Mesodermal cell (in vitro differentiated cells): ENCODE results near the gene ECM1.

Experiments used
- H3K27ac ChIP-seq: 2 replicates; pipeline ENCODE4 v1.7.0; 2013; ENCODE audit warnings: mild to moderate bottlenecking, low read depth, low read length, moderate library complexity; ENCODE audit not compliant: severe bottlenecking
- H3K36me3 ChIP-seq: 2 replicates; pipeline ENCODE4 v1.7.1; 2013; ENCODE audit warnings: mild to moderate bottlenecking, low read length, moderate library complexity; ENCODE audit not compliant: control insufficient read depth, insufficient read depth
- H3K4me1 ChIP-seq: one replicate; pipeline ENCODE4 v1.7.1; 2013; ENCODE audit warnings: mild to moderate bottlenecking, low read length; ENCODE audit not compliant: insufficient read depth, control insufficient read depth, poor library complexity, severe bottlenecking
- H3K4me3 ChIP-seq: 2 replicates; pipeline ENCODE4 v1.7.0; 2013; ENCODE audit warnings: low read length, control low read depth, mild to moderate bottlenecking; ENCODE audit not compliant: insufficient read depth, poor library complexity, severe bottlenecking; ENCODE audit errors: extremely low read depth
- H3K9me3 ChIP-seq: 2 replicates; pipeline ENCODE4 v1.7.1; 2013; ENCODE audit warnings: mild to moderate bottlenecking, low read length, moderate library complexity; ENCODE audit not compliant: control insufficient read depth
- WGBS, 2 experiments: methylation state at CpG; one replicate each; pipeline ENCODE4 v1.1.5; 2013; ENCODE audit warnings: missing lambda C conversion rate in 2 of 2; ENCODE audit not compliant: insufficient coverage in 2 of 2; 5-methylcytosine and 5-hydroxymethylcytosine counted together

ECM1 gene

DNA sequence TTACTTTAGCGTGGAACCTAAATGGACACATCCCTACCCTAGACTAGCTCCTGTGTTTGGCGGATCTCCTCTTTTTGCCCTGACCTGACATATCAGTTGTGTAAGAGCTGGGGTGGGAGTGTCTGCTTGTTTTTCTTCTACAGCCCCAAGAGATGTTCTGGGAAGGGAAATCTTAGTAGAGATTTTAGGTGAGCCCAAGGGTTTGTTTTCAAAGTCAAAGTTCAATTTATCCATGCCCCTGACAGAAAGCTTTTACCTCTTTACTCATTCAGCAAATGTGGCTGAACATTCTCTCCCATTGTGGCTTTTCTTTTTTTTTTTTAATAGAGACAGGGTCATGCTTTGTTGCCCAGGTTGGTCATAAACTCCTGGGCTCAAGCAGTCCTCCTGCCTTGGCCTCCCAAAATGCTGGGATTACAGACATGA lies 28.0 kb upstream of the ECM1 start:
- Histone ChIP-seq H3K9me3 (no peaks in the 10 kb centered on the region), H3K27ac (no peak overlapping the region), H3K36me3 (no peaks in the 10 kb centered on the region), H3K4me1 (peaks cover 8% of the 10 kb centered on the region), H3K4me3 (no peak overlapping the region)
- WGBS, 2 experiments: 100% methylated on average over 1 of the region's 2 CpGs; no CpG with 5 or more reads in 1 of the 2 experiments

DNA sequence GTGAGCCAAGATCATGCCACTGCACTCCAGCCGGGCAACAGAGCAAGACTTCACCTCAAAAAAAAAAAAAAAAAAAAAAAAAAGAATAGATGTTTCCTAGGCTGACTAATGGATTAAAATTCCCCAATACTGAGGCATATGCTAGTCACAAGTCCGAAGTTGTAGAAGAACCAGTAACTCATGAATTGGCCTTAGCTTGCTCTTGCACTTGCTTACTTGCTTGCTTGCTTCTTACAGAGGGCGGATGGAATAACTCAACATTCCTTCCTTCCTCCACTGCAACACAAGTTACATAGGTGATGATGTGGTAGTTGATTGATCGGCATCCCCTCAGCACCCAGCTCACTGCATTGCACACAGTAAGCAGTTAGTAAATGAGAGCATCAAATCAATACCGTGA lies 23.5 kb upstream of the ECM1 start:
- WGBS, 2 experiments: 78 to 92% methylated on average over 1 to 2 of the region's 5 CpGs
- Histone ChIP-seq H3K9me3 (no peaks in the 10 kb centered on the region), H3K36me3 (peaks cover 9% of the 10 kb centered on the region), H3K4me1 (no peaks in the 10 kb centered on the region), H3K4me3 (no peak overlapping the region), H3K27ac (no peak overlapping the region)

DNA sequence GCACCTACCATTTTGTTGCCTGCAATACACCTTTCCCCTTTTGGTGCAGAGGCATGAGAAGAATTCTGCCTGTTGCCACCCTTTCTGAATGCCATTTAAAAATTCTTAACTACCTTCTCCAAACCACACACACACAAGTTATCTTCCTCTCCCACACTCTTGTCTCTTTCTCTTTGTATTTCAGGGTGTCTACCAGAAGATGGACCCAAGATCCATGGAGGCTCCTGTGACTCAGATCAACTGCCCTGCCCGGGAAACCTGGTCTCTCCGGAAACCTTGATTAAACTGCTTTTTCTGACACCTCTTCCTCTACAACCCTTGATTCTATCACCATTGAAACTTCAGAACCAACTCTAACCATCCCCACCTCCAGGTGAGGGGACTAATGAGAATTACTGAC lies 23.0 kb upstream of the ECM1 start:
- no peaks in the 10 kb centered on the region for H3K9me3 ChIP-seq
- H3K4me3 ChIP-seq: no peak overlapping the region
- H3K27ac ChIP-seq: no peak overlapping the region
- H3K4me1 ChIP-seq: no peaks in the 10 kb centered on the region
- 40 to 65% methylated on average over 1 to 2 of the region's 2 CpGs for WGBS, 2 experiments
- H3K36me3 ChIP-seq: peaks cover 13% of the 10 kb centered on the region

DNA sequence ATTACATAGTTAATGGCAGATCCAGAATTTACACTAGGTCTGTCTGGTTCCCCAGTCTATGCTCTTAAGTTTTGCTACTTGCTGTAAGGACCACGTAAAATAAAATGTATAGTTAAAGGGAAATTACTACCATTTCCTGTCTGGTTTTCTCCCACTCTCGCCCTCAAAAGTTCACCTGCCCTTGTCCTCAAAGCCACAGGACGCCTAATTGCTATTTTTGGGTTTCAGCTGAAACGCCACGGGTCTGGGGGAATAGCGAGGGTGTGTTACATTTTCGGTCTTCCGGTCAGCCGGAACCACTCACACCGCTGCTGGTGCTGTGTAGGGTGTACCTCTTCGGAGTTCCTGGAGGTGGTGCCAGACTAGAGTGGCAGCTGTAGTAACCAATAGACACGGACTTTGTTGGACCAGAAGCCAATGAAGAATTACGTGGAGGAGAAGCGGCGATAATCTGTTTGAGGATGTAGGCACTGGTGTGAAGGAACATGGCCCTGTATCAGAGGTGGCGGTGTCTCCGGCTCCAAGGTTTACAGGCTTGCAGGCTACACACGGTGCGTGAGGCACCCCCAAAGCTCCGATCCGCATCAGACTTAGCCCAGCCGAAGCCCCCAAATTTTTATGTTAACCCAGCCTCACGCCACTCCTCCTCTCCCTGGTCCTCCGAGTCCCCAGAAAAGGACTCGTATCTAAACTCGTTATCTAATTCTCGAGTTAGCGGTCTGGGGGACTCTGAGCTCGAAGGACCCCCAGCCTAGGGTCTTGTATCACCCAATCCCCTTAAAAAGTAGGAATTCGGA lies 20.7 kb upstream of the ECM1 start, which contains the start of gene TARS2:
Gene TARS2 (plus strand): TSS at position 454 of the 797 bp plus-strand sequence. CDS start 32 bp downstream, at position 486.
- WGBS, 2 experiments: 1 to 3% methylated on average over 25 to 26 of the region's 30 CpGs
- H3K4me3 ChIP-seq: peak within 1 kb of the TSS; percentile 93
- H3K4me1 ChIP-seq: no peaks in the 10 kb centered on the region
- H3K9me3 ChIP-seq: no peaks in the 10 kb centered on the region
- H3K27ac ChIP-seq: peak within 1 kb of the TSS; percentile 41
- H3K36me3 ChIP-seq: peaks cover 33% of the 10 kb centered on the region

DNA sequence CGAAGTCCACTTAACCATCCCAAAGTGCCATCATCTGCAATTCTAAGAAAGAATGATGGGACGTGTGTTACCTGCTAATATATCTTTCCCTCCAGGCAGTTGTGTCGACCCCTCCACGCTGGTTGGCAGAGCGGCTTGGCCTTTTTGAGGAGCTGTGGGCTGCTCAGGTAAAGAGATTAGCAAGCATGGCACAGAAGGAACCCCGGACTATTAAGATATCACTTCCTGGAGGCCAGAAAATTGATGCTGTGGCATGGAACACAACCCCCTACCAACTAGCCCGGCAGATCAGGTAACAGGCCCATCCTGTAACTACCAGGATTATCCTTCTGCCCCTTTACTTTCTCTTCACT lies 20.2 kb upstream of the ECM1 start:
- 6 to 10% methylated on average over 4 to 5 of the region's 7 CpGs for WGBS, 2 experiments
- Histone ChIP-seq H3K36me3 (peaks cover 39% of the 10 kb centered on the region), H3K9me3 (no peaks in the 10 kb centered on the region), H3K4me3 (peak overlapping the region; percentile 93), H3K27ac (no peak overlapping the region), H3K4me1 (no peaks in the 10 kb centered on the region)

DNA sequence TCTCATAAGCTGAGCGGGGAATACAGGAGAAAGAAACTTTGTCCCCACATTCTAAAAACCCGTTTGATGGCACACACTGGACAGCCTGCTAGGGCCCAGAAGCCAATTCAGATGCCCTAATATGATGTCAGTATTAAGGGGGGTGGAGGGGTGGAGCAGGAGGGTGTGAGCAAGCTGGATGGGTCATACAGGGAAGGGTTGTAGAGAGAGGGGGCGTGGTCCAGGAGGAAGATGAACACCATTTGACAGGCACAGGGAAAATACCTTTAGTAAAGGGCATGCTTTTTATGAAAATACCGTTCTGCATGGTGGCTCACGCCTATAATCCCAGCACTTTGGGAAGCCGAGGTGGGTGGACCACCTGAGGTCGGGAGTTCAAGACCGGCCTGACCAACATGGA lies 14.7 kb upstream of the ECM1 start:
- no peaks in the 10 kb centered on the region for H3K4me1 ChIP-seq
- peaks cover 78% of the 10 kb centered on the region for H3K36me3 ChIP-seq
- H3K9me3 ChIP-seq: no peaks in the 10 kb centered on the region
- 97% methylated on average over 4 to 7 of the region's 8 CpGs for WGBS, 2 experiments
- H3K4me3 ChIP-seq: no peak overlapping the region
- H3K27ac ChIP-seq: no peak overlapping the region

DNA sequence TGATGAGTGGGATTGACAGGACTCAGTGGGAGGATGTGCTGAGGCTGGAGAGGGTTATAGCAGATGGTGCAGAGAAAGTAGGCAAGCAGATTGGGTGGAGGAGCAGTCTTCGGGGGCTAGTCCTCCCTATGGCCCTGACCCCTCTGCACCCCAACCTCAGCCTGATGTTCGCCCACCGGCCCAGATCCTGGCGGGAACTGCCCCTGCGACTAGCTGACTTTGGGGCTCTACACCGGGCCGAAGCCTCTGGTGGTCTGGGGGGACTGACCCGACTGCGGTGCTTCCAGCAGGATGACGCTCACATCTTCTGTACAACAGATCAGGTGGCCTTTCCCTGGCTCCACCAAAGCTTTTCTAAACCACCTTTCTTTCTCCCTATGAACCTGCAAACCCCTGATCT lies 9.6 kb upstream of the ECM1 start:
- WGBS, 2 experiments: 96 to 99% methylated on average over 10 of the region's 10 CpGs
- Histone ChIP-seq H3K9me3 (no peaks in the 10 kb centered on the region), H3K4me1 (no peaks in the 10 kb centered on the region), H3K36me3 (peaks cover 64% of the 10 kb centered on the region), H3K27ac (no peak overlapping the region), H3K4me3 (no peak overlapping the region)

DNA sequence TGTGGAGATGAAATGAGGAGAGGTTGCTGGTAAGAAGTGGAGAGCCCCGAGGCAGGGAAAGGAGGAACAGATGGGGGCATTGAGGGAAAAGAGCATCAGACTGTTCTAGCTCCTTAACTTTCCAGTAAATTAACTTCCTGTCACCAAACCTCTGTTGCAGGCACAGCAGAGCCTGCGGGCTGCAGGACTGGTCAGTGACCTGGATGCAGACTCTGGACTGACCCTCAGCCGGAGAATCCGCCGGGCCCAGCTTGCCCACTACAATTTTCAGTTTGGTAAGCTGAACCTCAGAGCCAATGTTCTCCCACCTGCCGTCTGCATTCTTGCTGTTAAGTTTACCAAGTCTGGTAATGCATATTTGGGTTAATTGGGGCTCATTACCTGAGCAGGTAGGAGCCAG lies 2.5 kb upstream of the ECM1 start:
- WGBS, 2 experiments: 91 to 93% methylated on average over 4 to 5 of the region's 6 CpGs
- no peaks in the 10 kb centered on the region for H3K9me3 ChIP-seq
- H3K4me3 ChIP-seq: no peak overlapping the region
- no peak overlapping the region for H3K27ac ChIP-seq
- peaks cover 32% of the 10 kb centered on the region for H3K4me1 ChIP-seq
- H3K36me3 ChIP-seq: peaks cover 49% of the 10 kb centered on the region

DNA sequence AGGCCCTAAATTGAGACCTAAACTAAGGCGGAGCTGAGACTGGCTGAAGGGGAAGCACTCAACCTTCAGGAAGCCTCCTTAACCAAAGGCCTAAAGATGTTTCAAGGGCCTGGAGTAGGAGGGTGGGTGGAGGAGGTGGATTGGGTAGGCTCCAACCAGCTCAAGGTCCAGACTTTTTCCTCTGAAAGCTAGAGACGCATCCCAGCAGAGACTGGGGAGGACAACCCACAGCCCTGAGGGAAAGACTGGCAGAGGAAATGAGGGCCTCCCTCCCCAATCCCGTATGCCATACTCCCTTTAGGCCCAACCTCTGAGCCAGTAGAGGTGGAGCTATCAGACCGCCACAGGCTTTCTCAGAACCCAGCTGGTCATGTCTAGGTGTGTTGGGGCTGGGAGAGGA lies 1.1 kb downstream of the ECM1 start:
- Histone ChIP-seq H3K9me3 (no peaks in the 10 kb centered on the region), H3K36me3 (peaks cover 68% of the 10 kb centered on the region), H3K4me1 (peaks cover 36% of the 10 kb centered on the region), H3K4me3 (no peak overlapping the region), H3K27ac (no peak overlapping the region)
- 67 to 100% methylated on average over 1 to 2 of the region's 4 CpGs for WGBS, 2 experiments

DNA sequence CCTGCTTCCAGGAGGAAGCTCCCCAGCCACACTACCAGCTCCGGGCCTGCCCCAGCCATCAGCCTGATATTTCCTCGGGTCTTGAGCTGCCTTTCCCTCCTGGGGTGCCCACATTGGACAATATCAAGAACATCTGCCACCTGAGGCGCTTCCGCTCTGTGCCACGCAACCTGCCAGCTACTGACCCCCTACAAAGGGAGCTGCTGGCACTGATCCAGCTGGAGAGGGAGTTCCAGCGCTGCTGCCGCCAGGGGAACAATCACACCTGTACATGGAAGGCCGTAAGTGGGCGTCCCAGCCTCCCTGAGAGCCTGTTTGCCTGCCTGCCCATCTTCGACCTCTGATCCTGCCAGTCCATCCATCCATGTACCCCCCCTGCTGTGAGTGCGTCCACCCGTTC lies 3.6 kb downstream of the ECM1 start:
- Histone ChIP-seq H3K36me3 (peaks cover 48% of the 10 kb centered on the region), H3K4me1 (peaks cover 30% of the 10 kb centered on the region), H3K27ac (no peak overlapping the region), H3K4me3 (no peak overlapping the region), H3K9me3 (no peaks in the 10 kb centered on the region)
- 92 to 96% methylated on average over 10 to 12 of the region's 12 CpGs for WGBS, 2 experiments

DNA sequence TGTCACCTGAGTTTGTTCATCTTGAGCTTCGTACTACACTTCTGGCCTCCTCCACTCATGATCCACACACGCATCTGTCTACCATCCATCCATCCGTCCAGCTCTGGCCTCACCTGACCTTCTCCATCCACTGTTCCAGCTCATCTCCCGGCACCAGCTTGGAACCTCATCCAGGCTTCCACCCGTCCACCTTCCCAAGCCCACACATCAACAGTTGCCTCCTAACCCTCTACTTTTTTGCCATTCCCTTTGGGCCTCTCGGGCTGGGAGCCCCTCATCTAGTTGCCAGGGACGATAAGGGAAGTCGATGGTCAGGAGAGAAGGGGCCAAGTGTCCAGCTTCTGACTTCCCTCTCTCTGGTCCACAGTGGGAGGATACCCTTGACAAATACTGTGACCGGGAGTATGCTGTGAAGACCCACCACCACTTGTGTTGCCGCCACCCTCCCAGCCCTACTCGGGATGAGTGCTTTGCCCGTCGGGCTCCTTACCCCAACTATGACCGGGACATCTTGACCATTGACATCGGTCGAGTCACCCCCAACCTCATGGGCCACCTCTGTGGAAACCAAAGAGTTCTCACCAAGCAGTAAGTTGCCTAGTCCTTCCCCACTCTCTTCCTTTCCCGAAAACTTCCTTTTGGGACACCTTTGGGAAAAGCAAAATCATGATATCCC lies 4.2 kb downstream of the ECM1 start:
- Histone ChIP-seq H3K4me3 (no peak overlapping the region), H3K4me1 (peaks cover 27% of the 10 kb centered on the region), H3K36me3 (peaks cover 42% of the 10 kb centered on the region), H3K27ac (no peak overlapping the region), H3K9me3 (no peaks in the 10 kb centered on the region)
- 87 to 89% methylated on average over 14 to 15 of the region's 17 CpGs for WGBS, 2 experiments
